Measurements from ENCODE around the gene CCDC137. TPM values are rescaled to one million over a fixed set of nuclear protein-coding genes. Genes with fewer than 3 reads are reported as not detected.

Gene CCDC137
- total RNA-seq, 2 donors from 2014 or later: 7.3 to 10.8 TPM

- ATAC-seq (ENCODE audit: insufficient number of reproducible peaks, low FRiP score, low read depth) (no peak), DNase-seq (ENCODE audit: low spot score) (no peak)
- no peaks in the 10 kb centered on the region for H3K27me3 ChIP-seq (replicated peaks; ENCODE audit: insufficient read depth)
- H3K4me3 ChIP-seq: no peak overlapping the region
- no peak overlapping the region for H3K27ac ChIP-seq
- H3K4me1 ChIP-seq (ENCODE audit: control insufficient read depth in 1 of 2, low read depth in 2 of 2): peaks cover 16 to 31% of the 10 kb centered on the region in 2 donors
- TF ChIP-seq CTCF (IDR thresholded peaks at IDR 0.05): no peak
- no peaks in the 10 kb centered on the region for H3K9me3 ChIP-seq
- H3K36me3 ChIP-seq: no peaks in the 10 kb centered on the region
Measured at GRCh38 chr17:81715107-81715871, 48.8 kb downstream of the CCDC137 start.

GRCh38 chr17:81715872-81716673 lies 49.5 kb downstream of the CCDC137 start:
- H3K36me3 ChIP-seq: no peaks in the 10 kb centered on the region
- no peak for ATAC-seq (ENCODE audit: insufficient number of reproducible peaks, low FRiP score, low read depth)
- no peak overlapping the region for H3K27ac ChIP-seq
- no peak overlapping the region for H3K4me3 ChIP-seq
- no peaks in the 10 kb centered on the region for H3K27me3 ChIP-seq (replicated peaks; ENCODE audit: insufficient read depth)
- peaks cover 14 to 23% of the 10 kb centered on the region in 2 donors for H3K4me1 ChIP-seq (ENCODE audit: control insufficient read depth in 1 of 2, low read depth in 2 of 2)
- DNase-seq (ENCODE audit: low spot score): no peak
- no peak for TF ChIP-seq CTCF (IDR thresholded peaks at IDR 0.05)
- no peaks in the 10 kb centered on the region for H3K9me3 ChIP-seq

- H3K27ac ChIP-seq: no peak overlapping the region
- no peak for DNase-seq (ENCODE audit: low spot score)
- no peaks in the 10 kb centered on the region for H3K9me3 ChIP-seq
- no peak for TF ChIP-seq CTCF (IDR thresholded peaks at IDR 0.05)
- no peaks in the 10 kb centered on the region for H3K27me3 ChIP-seq (replicated peaks; ENCODE audit: insufficient read depth)
- peaks cover 9 to 18% of the 10 kb centered on the region in 2 donors for H3K4me1 ChIP-seq (ENCODE audit: control insufficient read depth in 1 of 2, low read depth in 2 of 2)
- H3K36me3 ChIP-seq: no peaks in the 10 kb centered on the region
- no peak overlapping the region for H3K4me3 ChIP-seq
- ATAC-seq (ENCODE audit: insufficient number of reproducible peaks, low FRiP score, low read depth): no peak
Measured at GRCh38 chr17:81716674-81716996, 50.1 kb downstream of the CCDC137 start.

- Histone ChIP-seq H3K27me3 (replicated peaks; ENCODE audit: insufficient read depth) (no peaks in the 10 kb centered on the region), H3K27ac (no peak overlapping the region), H3K36me3 (no peaks in the 10 kb centered on the region), H3K4me3 (no peak overlapping the region), H3K9me3 (no peaks in the 10 kb centered on the region), H3K4me1 (ENCODE audit: control insufficient read depth in 1 of 2, low read depth in 2 of 2) (peaks cover 8 to 16% of the 10 kb centered on the region in 2 donors)
- DNase-seq (ENCODE audit: low spot score): no peak
- no peak for ATAC-seq (ENCODE audit: insufficient number of reproducible peaks, low FRiP score, low read depth)
- TF ChIP-seq CTCF (IDR thresholded peaks at IDR 0.05): no peak
Measured at GRCh38 chr17:81717049-81717765, 50.7 kb downstream of the CCDC137 start.

- H3K36me3 ChIP-seq: no peaks in the 10 kb centered on the region
- no peak for DNase-seq (ENCODE audit: low spot score)
- TF ChIP-seq CTCF (IDR thresholded peaks at IDR 0.05): no peak
- no peak overlapping the region for H3K4me3 ChIP-seq
- no peak for ATAC-seq (ENCODE audit: insufficient number of reproducible peaks, low FRiP score, low read depth)
- no peaks in the 10 kb centered on the region for H3K27me3 ChIP-seq (replicated peaks; ENCODE audit: insufficient read depth)
- H3K27ac ChIP-seq: no peak overlapping the region
- no peaks in the 10 kb centered on the region for H3K9me3 ChIP-seq
- H3K4me1 ChIP-seq (ENCODE audit: control insufficient read depth in 1 of 2, low read depth in 2 of 2): peaks cover 7 to 13% of the 10 kb centered on the region in 2 donors
Measured at GRCh38 chr17:81717766-81718089, 51.2 kb downstream of the CCDC137 start.

Data from thoracic aorta (tissue), 2 donors.